Kidney glomerular epithelial cell (primary cell): Measurements from ENCODE around the gene MGMT.
A peak's percentile ranks its signal among the peaks of the same experiment; 100 is the strongest.

Experiments
- DNase-seq: peaks from one replicate; lab custom pipeline; 2025; lab: John Stamatoyannopoulos, UW

MGMT gene

DNA sequence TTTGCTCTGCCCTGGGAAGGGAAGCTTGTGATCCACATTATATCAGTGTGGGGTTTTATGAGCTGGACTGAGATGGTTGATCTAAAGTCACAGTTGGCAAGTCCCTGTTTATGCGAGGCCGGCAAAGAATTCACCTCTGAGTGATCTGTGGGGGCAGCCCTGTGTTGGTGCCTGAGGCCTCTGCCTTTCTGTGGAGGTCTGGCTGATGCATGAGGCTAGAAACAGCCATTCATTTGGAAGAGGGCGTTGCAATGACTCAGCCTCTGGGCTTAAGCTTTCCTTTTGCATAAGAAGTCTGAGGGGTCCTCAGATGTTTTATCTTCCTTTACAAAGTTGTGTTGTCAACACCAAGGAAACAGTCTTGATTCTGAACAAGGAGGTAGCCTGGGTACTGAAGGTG lies 126.9 kb downstream of the MGMT start:
- DNase-seq = no peak

DNA sequence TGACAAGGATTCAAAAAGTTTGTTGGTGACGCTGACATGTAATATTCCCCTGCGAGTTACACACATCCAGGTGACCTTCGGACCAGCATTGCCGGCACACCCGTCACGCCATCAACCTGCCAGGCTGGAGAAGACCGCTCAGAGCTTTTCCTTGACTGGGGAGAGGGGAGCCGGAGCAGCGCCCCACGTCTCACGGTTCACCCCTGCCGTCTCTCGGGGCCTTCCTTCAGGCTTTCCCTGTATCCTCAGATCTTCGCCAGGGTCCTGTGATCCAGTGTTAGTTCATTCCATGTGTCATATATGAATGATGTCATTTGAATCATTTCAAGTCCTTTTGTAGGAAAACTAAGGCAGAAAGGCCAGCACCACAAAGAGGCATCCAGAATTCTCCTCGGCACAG lies 127.8 kb downstream of the MGMT start:
- no peak for DNase-seq

DNA sequence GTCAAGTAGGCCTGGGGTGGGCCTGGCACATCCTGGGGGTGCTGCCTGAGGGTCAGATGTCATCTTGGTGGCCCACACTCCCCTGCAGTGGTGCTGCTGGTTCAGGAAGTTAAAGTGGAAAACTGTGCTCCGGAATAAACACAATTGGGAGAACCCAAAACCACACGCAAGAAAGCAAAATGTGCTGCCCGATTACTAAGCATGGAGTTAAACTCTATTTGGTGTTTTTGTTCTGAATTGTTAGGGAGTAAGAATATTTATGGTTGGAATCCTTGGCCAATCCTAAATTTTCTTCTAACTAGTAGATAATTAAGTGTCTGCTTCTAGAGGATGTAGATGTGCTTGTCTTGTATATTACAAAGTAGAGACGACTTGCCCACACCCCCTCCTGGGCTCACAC lies 131.4 kb downstream of the MGMT start:
- no peak for DNase-seq

DNA sequence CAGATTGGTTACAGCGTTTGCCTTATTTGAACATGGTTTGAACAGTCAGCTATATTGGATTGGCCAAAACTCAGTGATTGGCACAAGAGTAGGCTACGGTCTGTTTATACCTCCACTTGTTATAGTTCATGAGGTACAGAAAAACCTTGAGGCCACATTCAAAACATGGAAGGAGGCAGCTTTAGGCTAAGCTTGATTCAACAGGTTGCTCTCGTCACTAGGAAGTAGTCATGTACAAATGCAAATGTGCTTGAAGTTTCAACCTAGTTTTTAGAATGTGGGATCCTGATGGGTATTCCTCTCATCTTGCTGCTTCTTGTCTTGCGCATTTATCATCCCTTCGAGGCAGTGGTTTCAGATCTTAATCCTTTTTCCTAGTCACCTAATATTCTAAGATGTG lies 132.1 kb downstream of the MGMT start:
- no peak for DNase-seq

DNA sequence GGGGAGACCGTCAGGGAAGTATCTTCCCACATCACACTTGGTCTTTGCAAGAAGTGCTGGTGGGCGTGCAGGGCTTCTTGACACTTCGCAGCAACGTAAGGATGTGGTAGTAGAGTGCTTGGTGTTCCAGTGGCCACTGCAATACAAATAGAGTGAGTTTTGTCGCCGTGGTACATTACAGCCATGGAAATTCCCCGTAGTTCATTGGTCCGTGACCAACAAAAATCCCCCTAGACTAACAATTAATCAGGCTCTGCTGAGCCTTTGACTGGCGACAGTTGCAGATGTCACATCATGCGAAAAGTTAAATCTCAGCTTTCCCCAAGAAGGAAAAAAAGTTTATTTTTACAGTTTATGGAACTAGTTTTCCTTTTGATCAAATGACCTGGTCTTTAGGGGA lies 134.7 kb downstream of the MGMT start:
- peak; percentile 28 for DNase-seq

DNA sequence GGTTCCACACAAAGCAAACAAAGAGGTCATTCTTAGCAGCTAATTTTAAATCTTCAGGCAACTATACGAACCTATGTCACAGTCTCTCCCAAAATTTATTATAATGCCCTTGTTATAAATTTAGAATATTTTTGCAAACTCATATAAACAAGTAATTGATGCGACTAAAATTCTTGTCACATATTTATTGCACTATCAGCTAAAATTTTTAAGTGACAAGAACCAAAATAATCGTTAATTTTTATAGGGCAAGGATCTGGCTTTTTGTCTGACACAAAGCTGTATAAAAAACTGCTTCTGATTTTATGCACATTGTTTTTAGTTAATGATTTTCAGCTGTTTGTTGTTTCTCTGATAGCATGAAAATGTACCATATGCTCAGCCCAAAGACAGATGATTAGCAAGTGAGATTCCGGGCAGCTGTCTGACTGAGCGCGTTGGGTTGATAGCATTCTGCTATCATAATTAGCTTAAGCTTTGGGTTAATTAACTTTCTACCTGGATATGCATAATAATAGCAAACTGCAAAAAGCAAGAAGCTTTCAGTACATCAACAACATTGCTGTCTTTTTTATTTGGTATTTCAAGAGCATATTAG lies 136.0 kb downstream of the MGMT start:
- no peak for DNase-seq

DNA sequence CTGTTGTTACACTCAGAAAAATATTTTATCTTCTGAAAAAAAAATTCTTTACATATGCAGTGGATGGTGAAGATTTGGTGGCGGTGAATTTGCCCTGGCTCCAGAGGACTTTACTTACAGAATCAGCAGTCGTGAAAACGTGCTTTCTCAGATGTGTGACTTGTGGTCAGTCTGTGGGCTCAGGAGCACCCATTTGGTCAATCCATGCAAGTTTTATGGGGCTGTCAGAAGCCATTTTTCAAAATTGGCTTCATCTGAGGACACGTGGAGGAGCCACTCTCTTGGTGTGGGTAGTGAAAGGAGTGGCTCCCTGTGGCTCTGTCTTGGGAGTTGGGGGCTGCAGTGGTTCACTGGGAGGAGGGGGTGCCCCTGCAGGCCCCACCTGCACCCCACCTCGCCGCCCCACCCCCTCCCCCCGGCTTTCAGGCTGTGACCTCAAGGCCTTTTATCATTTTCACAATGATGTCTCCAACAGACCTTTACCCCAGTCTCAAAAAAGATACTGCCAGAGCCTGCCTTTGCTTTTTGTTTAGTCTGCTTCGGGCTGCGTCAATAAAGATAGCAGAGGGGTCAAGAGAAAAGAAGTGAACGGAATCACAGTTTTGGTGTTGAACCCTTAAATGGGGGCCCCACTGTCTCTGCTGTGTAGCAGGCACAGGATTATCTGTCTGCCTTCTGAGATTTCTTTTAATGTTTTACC lies 137.4 kb downstream of the MGMT start:
- no peak for DNase-seq

DNA sequence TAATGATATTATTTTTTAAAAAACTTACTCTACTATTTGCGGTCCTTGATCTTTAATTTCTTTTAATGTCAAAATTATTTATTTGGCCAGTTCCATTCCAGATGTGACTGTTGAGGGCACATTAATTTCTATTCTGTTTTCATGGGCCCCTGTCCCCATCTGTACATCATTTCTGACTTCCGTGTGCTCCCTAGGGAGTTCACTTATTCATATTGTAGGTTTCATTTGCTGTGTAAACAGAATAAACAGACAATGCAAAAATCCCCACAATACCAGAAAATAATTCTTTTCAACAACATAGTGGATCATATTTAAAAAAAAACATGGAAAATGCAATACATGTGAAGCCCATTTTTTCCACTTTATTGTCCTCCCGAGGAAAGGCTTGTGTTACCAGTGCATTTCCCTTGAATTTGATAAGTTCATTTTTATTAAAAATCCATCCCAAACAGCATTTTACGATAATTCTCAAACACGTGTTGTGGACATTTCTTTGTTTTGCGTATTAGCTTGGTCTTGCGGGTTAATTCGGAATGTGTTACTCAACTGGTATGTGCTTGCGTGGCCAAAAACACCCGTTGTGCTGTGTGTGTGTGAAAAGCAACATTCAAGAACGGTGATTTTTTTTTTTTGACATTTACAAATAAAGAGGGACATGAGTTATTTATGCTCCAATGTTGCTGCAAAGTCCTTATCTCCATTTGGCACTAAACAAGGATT lies 138.4 kb downstream of the MGMT start:
- no peak for DNase-seq

DNA sequence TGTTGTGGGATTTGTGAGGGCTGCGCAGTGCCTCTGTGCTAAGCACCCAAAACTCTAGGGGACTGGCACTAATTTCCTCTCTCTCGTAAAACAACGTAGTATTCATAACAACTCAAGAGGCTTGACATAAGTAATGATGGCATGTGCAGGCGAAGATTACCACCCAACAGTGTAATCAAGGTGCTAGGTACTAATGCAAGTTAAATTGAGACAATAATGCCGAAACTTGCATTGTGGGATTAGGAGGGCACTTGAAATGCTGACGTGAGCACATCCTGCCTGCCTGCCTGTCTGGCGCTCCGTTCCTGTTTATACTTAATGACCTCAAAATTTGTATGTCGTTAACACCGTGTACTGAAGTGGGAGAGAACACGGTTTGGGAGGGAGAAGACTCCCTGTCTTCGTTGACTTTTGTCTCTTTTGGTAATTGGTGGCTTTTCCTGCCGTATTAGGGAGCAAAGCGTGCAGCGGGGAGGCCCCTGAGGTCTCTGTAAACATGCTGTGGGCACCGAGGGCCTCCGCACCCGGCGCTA lies 139.0 kb downstream of the MGMT start:
- DNase-seq = no peak

DNA sequence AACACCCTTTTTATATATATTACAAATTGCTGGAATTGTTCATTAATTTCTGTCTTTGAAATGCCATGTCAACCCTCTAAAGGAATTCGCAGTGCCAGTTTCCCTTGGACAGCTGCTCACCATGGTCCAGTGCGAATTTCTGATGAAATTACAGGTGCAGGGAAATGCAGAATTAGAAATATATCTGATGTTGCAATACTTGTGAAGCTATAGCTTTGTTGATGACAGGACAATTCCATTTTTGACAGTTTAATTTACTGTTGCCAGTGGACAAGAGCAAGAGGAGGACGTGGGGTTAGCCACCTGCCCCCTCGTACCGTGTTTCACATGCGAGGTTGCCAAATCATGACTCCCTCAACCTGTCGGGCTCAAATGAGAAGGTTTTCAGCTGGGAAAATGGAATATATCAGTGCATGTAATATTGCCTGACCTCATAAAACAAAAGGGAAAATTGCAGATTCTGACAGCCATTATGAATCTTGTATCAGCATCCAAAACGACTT lies 140.6 kb downstream of the MGMT start:
- DNase-seq = no peak

DNA sequence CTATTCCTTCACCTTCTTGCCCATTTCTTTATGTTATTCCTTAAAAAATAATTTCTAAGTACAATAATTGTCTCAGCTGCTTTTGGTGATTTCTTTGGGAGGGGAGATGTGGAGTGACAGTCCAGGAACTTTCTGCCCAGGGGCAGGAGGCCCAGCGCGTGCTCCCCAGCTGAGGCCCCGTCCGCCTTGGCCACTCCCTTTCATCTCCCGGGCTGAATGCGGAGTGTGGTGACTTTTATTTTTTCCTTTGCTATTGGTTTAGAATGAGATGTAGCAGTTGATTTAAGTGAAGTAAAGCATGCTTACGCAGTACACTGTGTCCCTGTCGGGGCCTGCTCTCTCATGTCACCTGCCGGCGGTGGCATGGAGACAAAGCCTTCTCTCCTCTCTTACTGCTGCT lies 141.6 kb downstream of the MGMT start:
- DNase-seq = no peak

DNA sequence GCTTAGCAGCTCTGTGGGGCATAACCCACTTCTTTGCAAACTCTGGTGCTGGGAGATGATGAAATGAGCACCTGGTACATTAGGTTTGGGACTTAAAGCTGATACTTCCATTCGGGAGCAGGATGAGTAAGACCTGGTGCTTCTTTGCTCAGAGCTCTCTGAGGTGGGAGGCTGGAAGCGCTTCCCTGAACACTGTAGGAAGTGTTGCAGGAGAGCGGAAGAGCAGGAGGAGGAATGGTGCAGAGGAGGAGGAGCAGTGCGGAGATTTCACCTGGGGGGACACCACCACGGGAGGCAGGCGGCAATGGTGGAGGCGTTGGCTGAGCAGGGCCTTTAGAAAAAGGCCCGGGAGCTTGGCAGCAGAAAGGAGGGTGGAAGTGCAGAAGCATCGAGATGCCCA lies 142.5 kb downstream of the MGMT start:
- no peak for DNase-seq

DNA sequence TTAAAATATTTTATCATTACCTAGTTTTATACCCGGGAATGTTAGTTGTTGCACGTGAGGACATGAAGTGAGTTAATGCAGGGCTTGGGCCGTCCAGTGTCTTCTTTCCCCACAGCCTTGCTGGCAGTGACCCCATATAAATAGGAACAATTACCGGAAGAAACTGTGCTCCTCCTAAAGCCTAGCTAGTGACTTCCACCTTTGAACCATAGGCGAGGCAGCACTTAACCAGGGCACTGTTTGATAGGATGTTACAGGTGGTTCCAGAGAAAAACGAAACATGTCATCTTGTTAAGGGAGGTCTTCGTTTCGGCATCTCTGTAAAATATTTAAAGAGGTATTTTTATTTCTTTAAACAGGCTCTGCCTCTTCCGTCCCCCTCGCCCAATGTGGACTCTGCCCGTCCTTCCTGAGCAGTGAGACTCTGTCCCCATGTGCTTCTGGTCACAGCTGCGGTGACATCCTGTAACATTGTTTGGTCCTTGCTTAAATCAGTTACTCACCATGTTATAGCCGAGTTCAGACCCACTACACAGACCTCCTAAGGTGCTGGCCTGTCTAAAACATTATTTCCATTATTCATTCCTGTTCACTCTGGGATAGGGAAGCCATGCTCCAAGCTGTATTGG lies 145.6 kb downstream of the MGMT start:
- DNase-seq = no peak

DNA sequence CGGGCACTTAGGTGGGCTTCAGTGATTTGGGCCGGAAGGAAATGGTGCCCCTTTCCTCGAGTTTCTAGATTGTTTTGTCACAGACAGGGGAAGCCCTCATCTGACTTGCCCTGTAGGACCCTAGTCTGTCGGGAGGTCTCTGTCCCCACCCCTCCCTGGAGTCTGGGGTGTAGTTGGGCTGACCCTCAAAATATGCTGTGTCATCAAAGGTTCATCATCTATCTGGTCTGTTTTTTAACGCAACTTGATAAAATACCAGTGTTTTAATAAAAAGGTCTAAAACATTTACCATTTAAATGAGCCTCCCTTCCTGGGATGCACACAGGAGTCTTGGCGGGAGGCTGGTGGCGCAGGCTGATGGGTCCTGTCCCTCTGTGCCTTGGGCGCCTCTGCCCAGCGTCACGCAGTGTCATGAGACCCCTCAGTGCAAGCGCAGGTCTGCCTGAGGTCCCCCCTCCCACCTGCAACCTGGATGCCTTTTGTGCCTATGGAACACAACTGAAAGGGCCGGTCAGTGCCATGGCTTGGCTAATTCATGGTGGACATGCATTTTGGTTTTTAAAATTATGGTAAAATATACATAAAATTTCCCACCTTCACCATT lies 146.4 kb downstream of the MGMT start:
- no peak for DNase-seq

DNA sequence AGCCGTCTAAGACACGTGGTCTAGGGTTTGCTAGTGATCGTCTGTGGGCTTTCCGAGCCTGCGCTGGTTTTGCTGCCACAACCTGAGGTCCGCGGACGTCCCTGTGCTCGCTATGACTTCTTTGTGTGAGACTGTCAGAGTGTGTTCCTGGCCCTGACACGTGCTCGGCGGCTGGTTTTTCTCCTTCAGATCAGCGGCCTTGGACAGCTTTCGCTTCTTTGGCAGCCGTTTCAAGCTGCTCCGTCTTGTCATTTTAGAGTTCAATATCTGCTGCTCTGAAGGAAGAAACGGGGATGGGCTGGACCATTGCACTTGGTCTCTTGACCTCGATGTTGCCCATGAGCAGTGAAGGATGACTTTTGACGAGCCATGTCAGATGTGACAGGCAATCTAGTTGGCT lies 147.3 kb downstream of the MGMT start:
- DNase-seq = no peak

DNA sequence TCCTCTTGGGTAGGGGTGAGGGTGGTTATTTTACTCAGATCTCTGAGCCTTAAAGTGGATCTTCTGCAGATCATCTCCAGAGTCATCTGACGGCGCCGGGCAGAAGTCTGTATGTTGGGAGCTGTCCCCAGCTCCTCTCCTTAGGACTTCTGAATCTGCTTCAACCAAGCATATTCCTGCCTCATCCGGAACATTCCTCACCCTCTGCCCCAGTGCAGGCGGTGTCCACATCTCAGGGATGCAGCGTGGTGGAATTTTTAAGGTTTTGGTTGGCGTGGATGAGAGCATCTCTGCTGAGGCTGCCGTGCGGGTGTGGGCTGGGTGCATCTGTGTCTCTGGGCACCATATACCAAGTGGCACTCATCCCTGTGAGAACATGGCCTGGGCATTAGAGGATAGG lies 148.3 kb downstream of the MGMT start:
- DNase-seq = no peak

DNA sequence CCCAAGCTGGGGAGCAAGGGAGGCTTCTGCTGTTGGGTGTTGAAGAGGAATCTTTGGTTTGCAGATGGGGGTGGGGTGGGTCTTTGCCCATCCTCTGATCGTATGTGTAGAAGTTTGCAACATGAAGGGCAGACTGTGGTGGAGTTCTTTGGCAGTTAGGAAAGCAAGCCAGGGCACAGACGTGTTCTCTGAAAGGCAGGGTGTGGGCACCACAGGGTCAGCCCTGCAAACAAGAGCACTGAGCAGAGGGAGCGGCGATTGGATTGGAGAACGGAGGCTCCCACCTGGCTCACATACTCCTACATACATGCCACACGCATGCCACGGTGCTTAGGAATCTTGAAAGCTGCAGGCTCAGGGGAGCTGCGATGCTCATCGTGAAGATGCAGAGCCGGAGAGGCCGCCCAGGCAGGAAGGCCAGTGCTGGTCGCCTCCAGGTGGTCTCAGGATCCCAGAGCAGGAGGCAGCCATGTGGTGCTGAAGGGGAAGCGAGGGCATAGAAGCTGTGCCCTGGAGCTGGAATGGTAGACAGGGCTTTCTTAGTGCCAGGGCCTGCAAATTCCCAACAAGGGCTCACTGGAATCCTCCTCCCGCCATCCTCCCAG lies 149.0 kb downstream of the MGMT start:
- no peak for DNase-seq

DNA sequence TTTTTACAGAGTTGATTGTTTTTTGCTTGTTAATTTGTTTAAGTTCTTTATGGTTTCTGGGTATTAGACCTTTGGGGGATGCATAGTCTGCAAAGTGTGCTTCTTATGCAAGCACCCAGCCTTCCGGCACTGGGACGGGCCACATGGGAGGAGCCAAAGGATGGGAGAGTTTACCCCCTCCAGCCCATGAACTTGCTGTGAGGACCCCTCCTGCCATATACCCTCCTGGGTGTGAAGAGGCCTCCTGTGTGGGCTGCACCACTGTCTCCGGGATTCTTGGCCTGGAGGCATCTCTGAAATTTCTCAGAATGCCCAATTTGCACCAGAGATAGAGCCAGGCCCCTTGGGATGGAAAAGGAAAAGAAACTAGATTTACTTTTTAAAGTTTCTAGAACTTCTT lies 150.7 kb downstream of the MGMT start:
- no peak for DNase-seq

DNA sequence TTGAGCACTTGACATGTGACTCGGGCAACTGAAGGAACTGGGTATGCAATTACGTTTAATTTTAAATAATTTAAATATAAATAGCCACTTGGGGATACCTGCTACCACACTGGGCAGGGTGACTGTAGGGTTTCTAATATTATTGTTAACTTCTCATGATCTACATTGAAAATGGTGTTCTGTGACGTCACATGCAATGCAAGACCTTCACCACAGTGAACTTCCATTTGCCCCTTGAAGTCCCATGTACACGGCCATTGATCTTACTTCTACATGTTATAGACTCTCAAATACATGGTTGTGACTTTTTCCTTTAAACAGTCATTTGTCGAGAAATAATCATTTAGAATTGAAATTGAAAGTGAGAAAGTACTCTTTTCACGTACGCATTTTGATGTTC lies 154.0 kb downstream of the MGMT start:
- no peak for DNase-seq

DNA sequence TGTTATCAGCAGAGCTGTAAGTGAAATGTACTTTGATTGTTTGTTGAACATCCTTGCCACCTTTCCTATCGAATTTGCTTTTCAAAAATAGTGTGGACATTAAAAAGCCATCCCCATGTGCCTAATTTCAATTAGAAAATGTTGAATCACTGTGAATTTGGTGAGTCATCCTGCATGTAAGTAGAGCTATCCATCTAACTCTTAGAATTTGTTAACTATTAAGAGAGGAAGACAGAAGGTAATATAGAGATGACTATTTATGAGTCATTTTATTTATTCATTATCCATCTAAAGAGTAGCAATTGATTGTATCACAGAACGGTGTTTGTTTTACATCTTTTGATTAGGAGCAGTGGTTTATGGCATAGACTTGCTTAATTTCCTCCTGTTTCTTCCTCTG lies 154.7 kb downstream of the MGMT start:
- DNase-seq = peak; percentile 59

DNA sequence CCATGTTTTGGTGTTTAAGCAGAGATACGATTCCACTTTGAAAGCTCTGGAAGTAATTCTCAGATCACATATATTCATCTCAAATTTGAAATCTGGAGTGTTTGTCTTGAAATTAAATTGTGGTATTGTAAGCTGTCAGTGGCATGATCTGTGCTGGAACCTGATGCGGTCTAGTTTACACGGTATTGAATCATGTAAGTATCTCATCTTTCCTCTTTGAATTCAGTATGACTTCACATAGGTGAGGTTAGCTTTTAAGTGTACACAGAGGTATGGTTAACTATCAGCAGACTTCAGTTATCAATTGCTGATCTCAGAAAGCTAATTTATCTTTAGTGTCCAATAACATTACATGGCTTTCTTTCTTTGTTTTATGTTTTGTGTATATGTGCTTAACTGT lies 155.2 kb downstream of the MGMT start:
- DNase-seq = no peak

DNA sequence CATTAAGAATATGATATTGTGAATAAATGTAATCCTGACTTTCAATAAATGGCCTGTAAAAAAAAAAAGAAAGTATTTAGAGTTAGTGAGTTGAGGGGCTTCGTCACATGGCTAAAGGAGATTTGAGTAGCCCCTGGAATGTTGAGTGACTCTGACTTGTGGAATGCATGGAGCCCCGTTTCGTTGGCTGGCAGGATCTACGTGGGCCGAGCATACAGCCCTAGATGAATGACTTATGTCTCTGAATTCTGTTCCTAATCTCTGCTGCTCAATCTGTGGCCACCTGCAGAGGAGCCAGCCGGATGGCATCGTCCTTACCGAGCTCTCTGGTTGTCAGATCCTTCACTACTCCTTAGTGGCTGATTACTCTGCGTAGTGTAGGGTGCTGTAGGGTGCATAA lies 155.7 kb downstream of the MGMT start:
- no peak for DNase-seq
